Measurements from ENCODE around the gene GRIPAP1.
"Not testable (repeated sequence)": the region's sequence is repeated elsewhere in the genome, so short reads cannot be mapped to it uniquely, and the experiment has no call there.

Gene GRIPAP1

DNA sequence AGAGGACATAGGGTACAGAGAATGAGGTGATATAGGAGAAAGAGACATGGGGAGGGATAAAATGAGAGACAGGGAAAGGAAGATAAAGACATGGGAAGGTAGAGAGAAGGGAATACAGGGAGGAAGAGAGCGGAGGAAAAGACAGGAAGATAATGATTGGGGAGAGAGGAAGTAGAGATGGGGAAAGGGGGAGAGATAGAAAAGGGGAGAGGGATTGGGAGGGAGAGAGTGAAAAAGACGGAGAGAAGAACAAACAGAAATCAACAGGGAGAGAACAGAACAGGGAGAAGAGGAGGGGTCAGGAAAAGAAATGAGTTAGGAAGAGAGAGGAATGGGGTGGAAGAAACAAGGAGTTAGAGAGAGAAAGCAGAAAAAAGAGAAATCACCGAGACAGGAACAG, 4.6 kb downstream of the GRIPAP1 start:
- no peak for DNase-seq (ENCODE audit: low spot score)

GRCh38 chrX:48996969-48997368, 5.1 kb downstream of the GRIPAP1 start:
- DNase-seq (ENCODE audit: low spot score), result no peak

DNA sequence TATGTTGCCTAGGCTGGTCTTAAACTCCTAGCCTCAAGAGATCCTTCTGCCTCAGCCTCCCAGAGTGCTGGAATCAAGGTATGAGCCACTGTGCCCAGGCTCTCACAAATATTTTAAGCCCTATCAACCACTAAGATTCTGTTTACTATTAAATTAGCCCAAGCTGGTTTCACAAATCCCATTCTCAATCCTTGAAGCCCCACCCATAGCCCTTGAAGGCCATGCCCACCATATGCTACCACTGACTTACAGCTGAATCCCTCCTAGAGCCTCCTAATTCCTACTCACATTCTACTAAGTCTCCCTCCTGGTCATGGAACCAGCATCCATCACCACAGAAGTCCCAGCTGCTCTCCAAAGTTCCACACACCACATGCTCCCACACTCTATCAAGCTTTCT, 9.7 kb downstream of the GRIPAP1 start:
- no peak for DNase-seq (ENCODE audit: low spot score)

- no peak for DNase-seq (ENCODE audit: low spot score)
Observed at GRCh38 chrX:48989483-48989882, 12.6 kb downstream of the GRIPAP1 start.

DNA sequence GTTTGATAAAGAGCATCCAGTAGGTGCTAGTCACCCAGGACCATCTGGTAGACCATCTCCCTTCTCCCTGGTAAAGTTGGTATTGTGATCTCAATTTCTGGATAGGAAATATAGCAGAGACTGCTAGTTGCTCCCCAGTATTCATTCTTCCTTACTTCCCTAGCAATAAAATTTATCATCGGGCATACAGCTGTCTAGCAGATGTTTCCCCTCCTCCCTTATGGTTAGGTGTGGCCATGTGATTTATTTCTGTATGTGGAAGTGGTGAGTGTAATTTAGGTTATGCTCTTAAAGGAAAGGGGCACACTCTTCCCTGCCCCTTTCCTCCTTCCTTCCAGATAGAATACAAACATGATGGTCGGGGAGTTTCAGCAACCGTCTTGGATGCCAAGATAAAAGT, 18.2 kb downstream of the GRIPAP1 start:
- DNase-seq (ENCODE audit: low spot score), result no peak

DNA sequence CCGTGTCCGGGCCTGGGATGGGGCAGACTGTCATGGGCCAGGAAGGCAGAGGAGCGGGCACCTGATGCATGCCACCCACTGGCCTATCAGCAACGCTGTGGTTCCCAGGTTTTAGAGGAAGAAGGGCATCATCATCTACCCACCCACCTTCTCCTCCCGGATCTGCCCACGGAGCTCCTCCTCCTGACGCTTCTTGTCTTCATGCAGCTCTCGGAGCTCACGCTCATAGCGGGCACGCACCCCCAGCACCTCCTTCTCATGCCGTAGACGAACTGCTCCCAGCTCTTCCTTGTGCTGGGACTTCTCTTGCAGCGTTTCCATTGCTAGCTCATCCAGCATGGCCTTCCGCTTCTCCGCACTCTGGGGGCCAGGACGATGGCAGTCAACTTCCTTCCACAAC, 19.0 kb downstream of the GRIPAP1 start:
- DNase-seq (ENCODE audit: low spot score), result no peak

DNA sequence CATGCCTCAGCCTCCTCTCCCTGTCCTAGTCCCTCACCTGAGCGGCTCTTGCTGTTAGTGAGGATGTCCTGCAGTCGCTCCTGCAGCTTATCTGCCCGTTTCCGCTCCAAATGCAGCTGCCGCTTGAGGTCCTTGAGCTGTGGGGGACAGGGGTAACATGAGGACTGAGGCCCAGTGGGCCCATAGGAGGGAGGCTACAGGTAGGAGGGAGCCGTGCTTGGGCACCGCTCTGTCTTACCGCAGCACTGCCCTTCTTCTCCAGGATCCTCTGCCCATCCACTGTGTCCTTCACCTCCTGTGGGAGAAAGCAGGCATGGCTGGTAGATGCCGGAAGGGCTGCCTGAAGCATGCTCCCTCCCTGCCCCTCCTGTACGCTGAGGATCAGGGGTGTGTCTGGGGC, 20.9 kb downstream of the GRIPAP1 start:
- no peak for DNase-seq (ENCODE audit: low spot score)

DNA sequence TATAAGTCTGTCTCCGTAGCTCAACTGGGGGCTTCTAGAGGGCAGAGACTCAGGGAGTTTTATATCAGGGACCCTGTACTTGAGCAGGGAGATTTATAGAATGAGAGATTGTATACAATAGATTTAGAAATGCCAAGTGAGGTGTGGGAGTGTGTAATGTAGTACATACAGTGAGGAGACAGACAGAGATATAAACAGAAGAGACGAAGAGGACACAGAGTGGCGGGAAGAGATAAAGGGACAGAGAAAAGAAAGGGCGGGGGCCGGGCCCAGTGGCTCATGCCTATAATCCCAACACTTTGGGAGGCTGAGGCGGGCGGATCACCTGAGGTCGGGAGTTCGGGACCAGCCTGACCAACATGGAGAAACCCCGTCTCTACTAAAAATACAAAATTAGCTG, 21.7 kb downstream of the GRIPAP1 start:
- DNase-seq (ENCODE audit: low spot score), result not testable (repeated sequence)

- no peak for DNase-seq (ENCODE audit: low spot score)
Observed at GRCh38 chrX:48978226-48978625, 23.8 kb downstream of the GRIPAP1 start.

GRCh38 chrX:48976086-48976485, 26.0 kb downstream of the GRIPAP1 start:
- no peak for DNase-seq (ENCODE audit: low spot score)

DNA sequence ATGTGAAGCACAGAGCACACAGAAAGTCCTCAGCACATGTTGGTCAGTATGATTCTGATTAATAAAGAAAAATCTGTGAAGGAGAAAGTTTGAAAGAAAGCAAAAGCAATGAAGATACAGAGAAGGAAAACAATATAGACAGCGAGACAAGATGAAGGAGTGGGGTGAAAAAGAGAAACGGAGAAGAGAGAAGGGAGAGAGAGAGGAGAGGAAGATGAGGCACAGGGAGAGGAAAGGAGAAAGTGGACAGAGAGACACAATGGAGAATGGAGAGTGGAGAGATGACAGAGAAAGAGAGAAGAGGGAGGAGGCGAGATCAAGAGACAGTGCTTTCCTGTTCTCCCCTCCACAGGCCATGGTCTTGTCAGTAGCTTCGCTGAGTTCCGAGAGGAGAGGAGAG, 26.5 kb downstream of the GRIPAP1 start:
- no peak for DNase-seq (ENCODE audit: low spot score)

GRCh38 chrX:48975041-48975440, 27.0 kb downstream of the GRIPAP1 start:
- DNase-seq (ENCODE audit: low spot score), result no peak

- DNase-seq (ENCODE audit: low spot score), result no peak
Observed at GRCh38 chrX:48974574-48974973, 27.5 kb downstream of the GRIPAP1 start.

DNA sequence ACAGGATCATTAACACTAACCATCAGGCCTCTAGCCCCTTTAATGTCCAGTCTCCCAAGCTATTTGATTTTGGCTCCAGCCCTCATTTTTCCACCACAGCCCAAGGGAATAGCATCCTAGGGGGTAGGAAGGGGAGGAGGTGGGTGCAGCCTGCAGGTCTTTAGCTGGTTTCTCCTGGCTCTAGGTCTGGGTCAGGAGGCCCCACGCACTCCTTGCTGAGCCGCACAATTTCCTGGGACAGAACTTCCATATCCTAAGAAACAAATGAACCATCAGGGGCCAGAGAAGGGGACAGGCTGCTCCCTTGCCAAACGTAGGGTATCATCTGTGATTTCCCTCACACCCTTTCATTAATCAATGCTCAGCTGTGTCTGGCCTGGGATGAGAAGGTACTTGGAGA, 28.0 kb downstream of the GRIPAP1 start:
- DNase-seq (ENCODE audit: low spot score), result no peak

- peak; percentile 18 for DNase-seq (ENCODE audit: low spot score)
Observed at GRCh38 chrX:48972220-48973164, 29.6 kb downstream of the GRIPAP1 start.

DNA sequence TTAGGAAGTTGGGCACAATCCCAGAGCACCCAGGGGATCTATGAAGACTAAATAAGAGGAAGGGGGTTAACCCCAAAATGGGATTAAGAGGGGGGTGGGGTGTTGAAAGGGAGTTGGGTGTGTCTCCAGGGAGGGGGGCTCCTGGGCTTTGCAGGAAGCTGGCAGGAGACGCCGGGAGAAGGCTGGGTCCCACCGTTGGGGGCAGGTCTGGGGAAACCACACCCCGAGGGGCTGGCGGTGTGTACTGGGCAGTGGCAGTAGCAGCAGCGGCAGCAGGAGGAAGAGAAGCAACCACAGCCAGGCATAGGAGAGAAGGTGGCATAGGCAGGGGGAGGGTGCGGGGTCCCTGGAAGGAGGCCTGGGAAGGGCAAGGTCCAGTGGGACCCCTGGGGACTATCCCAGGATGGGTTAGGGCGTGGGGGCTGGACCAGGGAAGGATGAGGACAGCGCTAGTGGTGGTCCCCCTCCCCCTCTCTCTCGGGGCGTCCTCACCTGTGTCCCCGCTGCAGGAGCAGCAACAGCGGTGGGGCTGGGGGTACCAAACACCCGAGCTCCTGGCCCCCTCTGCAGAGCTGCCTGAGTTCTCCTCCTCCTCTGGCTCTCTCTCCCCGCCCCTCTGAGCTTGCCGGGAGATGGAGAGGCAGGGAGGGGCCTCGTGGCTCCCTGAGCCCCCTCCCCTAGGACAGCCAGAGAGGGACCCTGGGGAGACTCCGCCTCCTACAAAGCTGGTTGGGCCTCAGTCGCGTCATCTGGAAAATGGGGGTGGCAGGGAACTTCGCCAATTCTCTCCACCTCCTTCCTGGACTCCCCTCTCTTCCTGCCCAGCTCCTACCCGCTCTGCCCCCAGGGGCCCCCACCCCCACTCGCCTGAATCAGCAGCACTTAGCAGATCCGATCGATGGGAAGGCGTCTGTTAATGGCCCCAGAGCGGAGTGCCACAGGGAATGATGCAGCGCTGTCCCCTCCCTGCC, 30.5 kb downstream of the GRIPAP1 start, which contains the start of gene KCND1:
Gene KCND1, minus strand, starts transcription at position 596 of the 971 bp plus-strand sequence. CDS start 1,573 bp downstream, outside the sequence.
- DNase-seq (ENCODE audit: low spot score), result no peak

- DNase-seq (ENCODE audit: low spot score), result no peak
Observed at GRCh38 chrX:48969471-48969870, 32.6 kb downstream of the GRIPAP1 start.

- no peak for DNase-seq (ENCODE audit: low spot score)
Observed at GRCh38 chrX:48968377-48968776, 33.7 kb downstream of the GRIPAP1 start.

- no peak for DNase-seq (ENCODE audit: low spot score)
Observed at GRCh38 chrX:48966796-48967579, 35.1 kb downstream of the GRIPAP1 start.

- no peak for DNase-seq (ENCODE audit: low spot score)
Observed at GRCh38 chrX:48965959-48966358, 36.1 kb downstream of the GRIPAP1 start.

- peak; percentile 25 for DNase-seq (ENCODE audit: low spot score)
Observed at GRCh38 chrX:48961585-48962091, 40.4 kb downstream of the GRIPAP1 start.

GRCh38 chrX:48960291-48960690, 41.8 kb downstream of the GRIPAP1 start:
- no peak for DNase-seq (ENCODE audit: low spot score)
